Measurements from ENCODE around the gene PLA2G2E. TPM values are rescaled to one million over a fixed set of nuclear protein-coding genes. Genes with fewer than 3 reads are reported as not detected.
"Not testable (repeated sequence)": the region's sequence is repeated elsewhere in the genome, so short reads cannot be mapped to it uniquely, and the experiment has no call there.

Gene PLA2G2E
- total RNA-seq, 1 donor: not detected

- no peak for TF ChIP-seq CTCF (IDR thresholded peaks at IDR 0.05; ENCODE audit: insufficient read depth, low read depth, low read length)
- no peak overlapping the region for H3K4me3 ChIP-seq (ENCODE audit: low read depth, low read length)
- no peak for DNase-seq (ENCODE audit: low read depth)
These were observed 12.8 kb upstream of the PLA2G2E start for GRCh38 chr1:19936061-19936750.

- H3K4me3 ChIP-seq (ENCODE audit: low read depth, low read length): no peak overlapping the region
- TF ChIP-seq CTCF (IDR thresholded peaks at IDR 0.05; ENCODE audit: insufficient read depth, low read depth, low read length): no peak
- DNase-seq (ENCODE audit: low read depth): no peak
These were observed 10.9 kb upstream of the PLA2G2E start for GRCh38 chr1:19934336-19934735.

- H3K4me3 ChIP-seq (ENCODE audit: low read depth, low read length): no peak overlapping the region
- no peak for TF ChIP-seq CTCF (IDR thresholded peaks at IDR 0.05; ENCODE audit: insufficient read depth, low read depth, low read length)
- DNase-seq (ENCODE audit: low read depth): no peak
These were observed 9.4 kb upstream of the PLA2G2E start for GRCh38 chr1:19932866-19933265.

GRCh38 chr1:19927130-19927421, 3.7 kb upstream of the PLA2G2E start:
- not testable (repeated sequence) for H3K4me3 ChIP-seq (ENCODE audit: low read depth, low read length); DNase-seq (ENCODE audit: low read depth)

- no peak for DNase-seq (ENCODE audit: low read depth)
- H3K4me3 ChIP-seq (ENCODE audit: low read depth, low read length): no peak overlapping the region
- TF ChIP-seq CTCF (IDR thresholded peaks at IDR 0.05; ENCODE audit: insufficient read depth, low read depth, low read length): no peak
These were observed 3.1 kb upstream of the PLA2G2E start for GRCh38 chr1:19926296-19927129.

GRCh38 chr1:19925342-19926070, 2.1 kb upstream of the PLA2G2E start:
- no peak for DNase-seq (ENCODE audit: low read depth)
- no peak for TF ChIP-seq CTCF (IDR thresholded peaks at IDR 0.05; ENCODE audit: insufficient read depth, low read depth, low read length)

GRCh38 chr1:19923953-19924346, 533 bp upstream of the PLA2G2E start:
- H3K4me3 ChIP-seq (ENCODE audit: low read depth, low read length): no peak overlapping the region
- no peak for DNase-seq (ENCODE audit: low read depth)

More at GRCh38 chr1:19925342-19926070, 2.1 kb upstream of the PLA2G2E start:
- H3K4me3 ChIP-seq (ENCODE audit: low read depth, low read length): no peak overlapping the region

More at GRCh38 chr1:19923953-19924346, 533 bp upstream of the PLA2G2E start:
- no peak for TF ChIP-seq CTCF (IDR thresholded peaks at IDR 0.05; ENCODE audit: insufficient read depth, low read depth, low read length)
